SU-DHL-6 (cell line): Measurements from ENCODE around the gene CRISPLD2.

Source experiments
- H2AFZ ChIP-seq: fragments of 200-600 bp; sonication (generic); 2 replicates; pipeline ENCODE4 v1.6.1; 2014; ENCODE audit warnings: low read depth, mild to moderate bottlenecking, moderate library complexity, mixed read lengths, antibody characterized with exemption, low read length; ENCODE audit not compliant: severe bottlenecking
- H3F3A ChIP-seq: fragments of 200-600 bp; shearing (Covaris generic); 2 replicates; pipeline ENCODE4 v1.6.0; 2016; ENCODE audit warnings: antibody characterized with exemption, mild to moderate bottlenecking; ENCODE audit not compliant: insufficient read depth
- H3K27ac ChIP-seq: fragments of 200-600 bp; sonication (generic); 2 replicates; pipeline ENCODE4 v1.5.1; 2016; ENCODE audit warnings: low read depth, mild to moderate bottlenecking, low read length, moderate library complexity, mixed read lengths
- H3K27me3 ChIP-seq: fragments of 200-600 bp; sonication (generic), shearing (Covaris generic); 2 replicates; pipeline ENCODE4 v1.6.0; 2014; ENCODE audit warnings: mild to moderate bottlenecking, low read length
- H3K36me3 ChIP-seq: fragments of 200-600 bp; sonication (generic); 2 replicates; pipeline ENCODE4 v1.6.1; 2014; ENCODE audit warnings: mild to moderate bottlenecking, low read length, mixed read lengths
- H3K4me2 ChIP-seq: fragments of 300-600, 200-600 bp; shearing (Covaris generic), sonication (generic); 2 replicates; pipeline ENCODE4 v1.6.0; 2014; ENCODE audit warnings: low read length, low read depth, mild to moderate bottlenecking; ENCODE audit not compliant: poor library complexity, severe bottlenecking
- H3K4me3 ChIP-seq: fragments of 200-600 bp; sonication (generic); 2 replicates; pipeline ENCODE4 v1.5.1; 2014; ENCODE audit warnings: antibody characterized with exemption, low read length, mild to moderate bottlenecking, mixed read lengths; ENCODE audit not compliant: insufficient read depth, poor library complexity, severe bottlenecking
- H3K79me2 ChIP-seq: fragments of 200-600 bp; sonication (generic); 2 replicates; pipeline ENCODE4 v1.6.1; 2014; ENCODE audit warnings: mild to moderate bottlenecking, low read length, moderate library complexity; ENCODE audit not compliant: insufficient read depth
- H3K9ac ChIP-seq: fragments of 200-600 bp; sonication (generic); 2 replicates; pipeline ENCODE4 v1.7.0; 2014; ENCODE audit warnings: mild to moderate bottlenecking, low read length
- H3K9me2 ChIP-seq: fragments of 200-600 bp; sonication (generic); replicated peaks from 2 replicates; pipeline ENCODE4 v1.6.1; 2014; ENCODE audit warnings: low read length; ENCODE audit not compliant: insufficient read depth
- H3K9me3 ChIP-seq: fragments of 200-600 bp; sonication (generic); 2 replicates; pipeline ENCODE4 v1.6.1; 2014; ENCODE audit warnings: low read length, mixed read lengths; ENCODE audit not compliant: insufficient read depth
- H4K20me1 ChIP-seq: fragments of 200-600 bp; sonication (generic); 2 replicates; pipeline ENCODE4 v1.6.1; 2014; ENCODE audit warnings: low read depth, mild to moderate bottlenecking, antibody characterized with exemption, low read length, moderate library complexity, mixed read lengths
- CTCF ChIP-seq: fragments of 200-600 bp; sonication (generic); IDR thresholded peaks from one replicate; pipeline ENCODE4 v1.5.1; 2017; ENCODE audit warnings: antibody characterized with exemption, mild to moderate bottlenecking, low read length, moderate library complexity; ENCODE audit not compliant: insufficient read depth, poor library complexity, severe bottlenecking
- EZH2phosphoT487 ChIP-seq: fragments of 200-600 bp; sonication (generic), shearing (Covaris generic); conservative IDR thresholded peaks from 2 replicates; pipeline ENCODE4 v1.6.1; 2018; ENCODE audit warnings: mild to moderate bottlenecking, antibody characterized with exemption, low read length, moderate library complexity, mixed read lengths

Gene CRISPLD2

GRCh38 chr16:84836234-84836647 lies 16.5 kb downstream of the CRISPLD2 start:
- Histone ChIP-seq H3K9me2 (no peaks in the 10 kb centered on the region), H3K4me3 (no peak overlapping the region), H3K79me2 (no peaks in the 10 kb centered on the region), H2AFZ (no peak overlapping the region), H3K9me3 (no peaks in the 10 kb centered on the region), H4K20me1 (no peaks in the 10 kb centered on the region), H3K36me3 (no peaks in the 10 kb centered on the region), H3F3A (no peaks in the 10 kb centered on the region), H3K27ac (no peak overlapping the region), H3K4me2 (no peak overlapping the region), H3K27me3 (no peaks in the 10 kb centered on the region), H3K9ac (no peak overlapping the region)
- no peak for TF ChIP-seq CTCF
- TF ChIP-seq EZH2phosphoT487 = no peak

GRCh38 chr16:84836967-84837366 lies 17.2 kb downstream of the CRISPLD2 start:
- H3K79me2 ChIP-seq = no peaks in the 10 kb centered on the region
- no peak overlapping the region for H3K4me3 ChIP-seq
- no peaks in the 10 kb centered on the region for H4K20me1 ChIP-seq
- H3K36me3 ChIP-seq = no peaks in the 10 kb centered on the region
- H3K27ac ChIP-seq = no peak overlapping the region
- H3K27me3 ChIP-seq = no peaks in the 10 kb centered on the region
- H3F3A ChIP-seq = no peaks in the 10 kb centered on the region
- no peak overlapping the region for H2AFZ ChIP-seq
- H3K9me2 ChIP-seq = no peaks in the 10 kb centered on the region
- H3K4me2 ChIP-seq = no peak overlapping the region
- H3K9me3 ChIP-seq = no peaks in the 10 kb centered on the region
- no peak for TF ChIP-seq CTCF
- no peak for TF ChIP-seq EZH2phosphoT487
- H3K9ac ChIP-seq = no peak overlapping the region

- Histone ChIP-seq H4K20me1 (no peaks in the 10 kb centered on the region), H3K9ac (no peak overlapping the region), H3K4me2 (no peak overlapping the region), H3K36me3 (no peaks in the 10 kb centered on the region), H3K79me2 (no peaks in the 10 kb centered on the region), H3K4me3 (no peak overlapping the region), H3K9me2 (no peaks in the 10 kb centered on the region), H3F3A (no peaks in the 10 kb centered on the region), H3K27ac (no peak overlapping the region), H2AFZ (no peak overlapping the region), H3K27me3 (no peaks in the 10 kb centered on the region), H3K9me3 (no peaks in the 10 kb centered on the region)
- no peak for TF ChIP-seq EZH2phosphoT487
- TF ChIP-seq CTCF = no peak
Observed at GRCh38 chr16:84838383-84838948, 18.7 kb downstream of the CRISPLD2 start.
